Activated T-cell treated with anti-CD3 and anti-CD28 coated beads for 4 hours (primary cell): ENCODE results near the gene PVALEF.

Experiments
- DNase-seq: peaks from one replicate; pipeline ENCODE4 v3.0.0-alpha.2; 2020

The PVALEF gene

GRCh38 chr17:81129289-81129688, 36.0 kb upstream of the PVALEF start:
- no peak for DNase-seq

- DNase-seq, result no peak
These were observed 35.5 kb upstream of the PVALEF start for GRCh38 chr17:81129711-81130367.

GRCh38 chr17:81130385-81131361, 34.6 kb upstream of the PVALEF start:
- no peak for DNase-seq

- no peak for DNase-seq
These were observed 33.7 kb upstream of the PVALEF start for GRCh38 chr17:81131486-81132196.

- DNase-seq, result no peak
These were observed 33.1 kb upstream of the PVALEF start for GRCh38 chr17:81132197-81132540.

GRCh38 chr17:81132770-81133723, 32.3 kb upstream of the PVALEF start:
- DNase-seq, result no peak

GRCh38 chr17:81134064-81134781, 31.1 kb upstream of the PVALEF start:
- no peak for DNase-seq

- DNase-seq, result no peak
These were observed 29.6 kb upstream of the PVALEF start for GRCh38 chr17:81135505-81136278.

GRCh38 chr17:81136366-81136765, 28.9 kb upstream of the PVALEF start:
- DNase-seq, result no peak

GRCh38 chr17:81137248-81137647, 28.1 kb upstream of the PVALEF start:
- DNase-seq, result no peak

GRCh38 chr17:81138083-81138482, 27.2 kb upstream of the PVALEF start:
- no peak for DNase-seq

GRCh38 chr17:81138500-81138899, 26.8 kb upstream of the PVALEF start:
- no peak for DNase-seq

- DNase-seq, result no peak
These were observed 25.9 kb upstream of the PVALEF start for GRCh38 chr17:81139428-81139827.

GRCh38 chr17:81140018-81140417, 25.3 kb upstream of the PVALEF start:
- no peak for DNase-seq

GRCh38 chr17:81140695-81141094, 24.6 kb upstream of the PVALEF start:
- DNase-seq, result no peak

GRCh38 chr17:81142301-81143199, 22.8 kb upstream of the PVALEF start:
- DNase-seq, result peak; percentile 41

- no peak for DNase-seq
These were observed 22.1 kb upstream of the PVALEF start for GRCh38 chr17:81143200-81143527.

- DNase-seq, result no peak
These were observed 21.4 kb upstream of the PVALEF start for GRCh38 chr17:81143717-81144422.

- no peak for DNase-seq
These were observed 20.9 kb upstream of the PVALEF start for GRCh38 chr17:81144423-81144781.
